Mucosa of descending colon (tissue), 3 donors: Measurements from ENCODE around the gene CBY2. TPM values are rescaled to one million over a fixed set of nuclear protein-coding genes. Genes with fewer than 3 reads are reported as not detected.

ENCODE experiments used
- ATAC-seq: fragments of 200-7000 bp; cut with Tn5 transposase; one replicate; pipeline ENCODE4 v1.9.1; 2020; ENCODE audit warnings: mild to moderate bottlenecking, moderate library complexity
- DNase-seq, 3 donors: peaks; one replicate each; pipeline ENCODE4 v3.0.0-alpha.2; 2020
- H3K36me3 ChIP-seq: fragments of 200-600 bp; one replicate; pipeline ENCODE4 v1.8.0; 2021; ENCODE audit warnings: low read depth, mild to moderate bottlenecking
- H3K4me1 ChIP-seq: fragments of 200-600 bp; one replicate; pipeline ENCODE4 v1.8.0; 2021; ENCODE audit warnings: low read depth, mild to moderate bottlenecking
- H3K4me3 ChIP-seq: fragments of 200-600 bp; one replicate; pipeline ENCODE4 v1.8.0; 2021; ENCODE audit warnings: mild to moderate bottlenecking
- H3K9me3 ChIP-seq: fragments of 200-600 bp; one replicate; pipeline ENCODE4 v1.8.0; 2021; ENCODE audit warnings: mild to moderate bottlenecking
- CTCF ChIP-seq: fragments of 200-600 bp; IDR thresholded peaks from one replicate; pipeline ENCODE4 v1.8.0; 2022; ENCODE audit warnings: antibody characterized with exemption, mild to moderate bottlenecking
- intact Hi-C, 2 donors: fragments of 100-400 bp; cut with DNase I in 1 of 2; cut with micrococcal nuclease in 1 of 2; formaldehyde crosslinking; loops; one replicate each; pipeline versions ENCODE4 v1.11.0 to v1.11.1; 2022; cut with DNase I, micrococcal nuclease
- total RNA-seq, 3 donors: library from RNA; stranded (reverse); fragmentation: NEBNext Ultra II Directional in 2 of 3; extraction: Animal tissue kit (Norgen Biotek cat#: 25700) in 2 of 3; gene quantifications; one replicate each; pipeline versions ENCODE4 v1.2.1 to v1.2.4, GENCODE V29; 2021 to 2023
- donor health status: DM: no; HTN: no; CAD: no; lungs with moderate emphysema.
- donor health status: DM: no; HTN: no; CAD: no.
- donor health status: DM: no; HTN: yes; CAD: no.

Gene CBY2
- total RNA-seq, 3 donors from 2014 or later: not detected

- H3K4me1 ChIP-seq: no peaks in the 10 kb centered on the region
- H3K9me3 ChIP-seq: no peaks in the 10 kb centered on the region
- DNase-seq: no peak
- ATAC-seq: no peak
- intact Hi-C loops: no loop called here
- H3K4me3 ChIP-seq: no peak overlapping the region
- TF ChIP-seq CTCF: no peak
- no peaks in the 10 kb centered on the region for H3K36me3 ChIP-seq
Observed at GRCh38 chr13:45705918-45706317, 3.8 kb downstream of the CBY2 start.

DNA sequence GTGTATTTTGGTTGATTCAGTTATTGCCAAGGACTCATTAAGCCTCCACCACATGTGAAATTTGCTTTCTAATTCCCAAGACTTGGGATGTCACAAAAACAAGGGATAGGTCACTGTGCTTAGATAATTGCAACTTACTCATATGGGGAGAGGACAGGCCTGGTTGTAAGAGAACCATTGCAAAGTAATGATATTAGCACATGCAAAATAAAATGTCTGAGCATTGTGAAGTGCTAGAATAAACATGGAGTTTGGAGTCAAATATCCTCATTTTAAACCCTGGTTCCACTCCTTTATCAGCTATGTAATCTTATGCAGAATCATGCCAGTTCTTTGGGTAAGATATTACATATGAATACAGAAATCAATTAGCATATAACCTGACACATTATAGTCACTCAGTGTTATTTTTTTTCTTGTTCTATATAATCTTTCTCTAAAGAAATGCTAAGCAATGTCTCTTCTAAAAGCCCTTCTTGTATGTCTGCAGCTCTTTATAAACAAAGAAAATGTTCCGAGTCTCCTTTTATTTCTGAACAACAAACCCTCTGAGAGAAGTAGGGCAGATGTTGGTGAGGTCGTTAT lies 5.5 kb downstream of the CBY2 start:
- no peak for TF ChIP-seq CTCF
- H3K36me3 ChIP-seq: no peaks in the 10 kb centered on the region
- DNase-seq (no peak), ATAC-seq (no peak)
- intact Hi-C loops: no loop called here
- H3K9me3 ChIP-seq: no peaks in the 10 kb centered on the region
- no peaks in the 10 kb centered on the region for H3K4me1 ChIP-seq
- no peak overlapping the region for H3K4me3 ChIP-seq

DNA sequence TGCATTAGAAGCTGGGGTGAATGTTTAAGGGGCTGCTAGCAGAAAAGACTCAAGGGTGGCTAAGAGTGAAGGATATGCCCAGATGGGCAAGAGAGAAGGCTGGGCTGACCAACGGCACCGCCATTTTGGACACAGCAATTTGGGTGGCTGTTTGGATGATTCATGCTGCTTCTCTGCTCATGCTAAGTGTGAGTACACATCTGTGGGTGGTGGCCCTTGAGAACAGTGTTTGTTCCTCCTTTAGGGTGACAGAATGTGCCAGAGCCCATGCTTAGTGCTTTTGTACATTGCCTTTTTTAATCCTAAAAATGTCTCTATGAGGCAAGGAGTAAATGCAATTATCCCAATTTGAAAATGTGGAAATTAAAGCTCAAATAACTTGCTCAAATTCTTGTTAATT lies 9.8 kb downstream of the CBY2 start:
- H3K4me3 ChIP-seq: no peak overlapping the region
- ATAC-seq (no peak), DNase-seq (no peak)
- H3K4me1 ChIP-seq: no peaks in the 10 kb centered on the region
- H3K9me3 ChIP-seq: no peaks in the 10 kb centered on the region
- H3K36me3 ChIP-seq: no peaks in the 10 kb centered on the region
- intact Hi-C loops: no loop called here
- TF ChIP-seq CTCF: no peak

GRCh38 chr13:45713106-45713690 lies 11.1 kb downstream of the CBY2 start:
- H3K36me3 ChIP-seq: no peaks in the 10 kb centered on the region
- H3K9me3 ChIP-seq: no peaks in the 10 kb centered on the region
- ATAC-seq (no peak), DNase-seq (no peak)
- H3K4me3 ChIP-seq: no peak overlapping the region
- H3K4me1 ChIP-seq: no peaks in the 10 kb centered on the region
- intact Hi-C loops: no loop called here
- TF ChIP-seq CTCF: no peak

GRCh38 chr13:45713721-45714120 lies 11.6 kb downstream of the CBY2 start:
- ATAC-seq (no peak), DNase-seq (no peak)
- Histone ChIP-seq H3K4me1 (no peaks in the 10 kb centered on the region), H3K9me3 (no peaks in the 10 kb centered on the region), H3K36me3 (no peaks in the 10 kb centered on the region), H3K4me3 (no peak overlapping the region)
- no peak for TF ChIP-seq CTCF
- intact Hi-C loops: no loop called here

DNA sequence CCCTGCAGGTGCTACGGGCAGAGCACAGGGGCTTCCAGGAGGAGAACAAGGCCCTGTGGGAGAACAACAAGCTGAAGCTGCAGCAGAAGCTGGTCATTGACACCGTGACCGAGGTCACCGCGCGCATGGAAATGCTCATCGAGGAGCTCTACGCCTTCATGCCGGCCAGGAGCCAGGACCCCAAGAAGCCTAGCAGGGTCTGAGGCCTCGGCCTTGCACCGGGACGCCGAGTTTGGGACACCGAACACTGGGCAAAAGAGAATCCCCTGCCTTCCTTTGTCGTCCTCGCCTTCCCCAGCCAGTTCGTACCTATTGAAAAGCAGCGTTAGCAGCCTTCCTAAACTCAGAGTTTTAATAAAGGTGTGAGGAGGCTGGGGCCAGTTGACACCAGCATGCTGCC lies 12.1 kb downstream of the CBY2 start:
- intact Hi-C loops: no loop called here
- H3K9me3 ChIP-seq: no peaks in the 10 kb centered on the region
- no peak for TF ChIP-seq CTCF
- no peaks in the 10 kb centered on the region for H3K4me1 ChIP-seq
- H3K36me3 ChIP-seq: no peaks in the 10 kb centered on the region
- ATAC-seq (no peak), DNase-seq (no peak)
- H3K4me3 ChIP-seq: no peak overlapping the region
